SK-N-SH treated with all-trans-retinoic acid at 6 μM for 48 hours (cell line): ENCODE measurements around the gene SYNE1.

Source experiments
- ATAC-seq: fragments of 200-7000 bp; cut with Tn5 transposase; 3 replicates; pipeline ENCODE4 v1.9.1; 2020; ENCODE audit warnings: mild to moderate bottlenecking, moderate library complexity
- ARNTL ChIP-seq: fragments of 450-650 bp; formaldehyde crosslinking; IDR thresholded peaks from 2 replicates; pipeline ENCODE4 v1.5.0; 2020; ENCODE audit warnings: low read depth, mild to moderate bottlenecking, moderate library complexity, borderline replicate concordance
- BACH2 ChIP-seq: fragments of 250-450 bp; sonication (Bioruptor Pico); IDR thresholded peaks from 2 replicates; pipeline ENCODE4 v1.9.0; 2021; ENCODE audit warnings: mild to moderate bottlenecking, borderline replicate concordance
- CSDC2 ChIP-seq: fragments of 250-450 bp; sonication (Bioruptor Pico); IDR thresholded peaks from 2 replicates; pipeline ENCODE4 v1.5.0; 2020; ENCODE audit warnings: mild to moderate bottlenecking, moderate library complexity
- GLIS3 ChIP-seq: fragments of 250-450 bp; sonication (Bioruptor Pico); IDR thresholded peaks from 2 replicates; pipeline ENCODE4 v1.5.0; 2020; ENCODE audit warnings: mild to moderate bottlenecking, moderate library complexity
- ISL1 ChIP-seq: fragments of 250-450 bp; sonication (Bioruptor Pico); IDR thresholded peaks from 2 replicates; pipeline ENCODE4 v2.1.2; 2022; ENCODE audit warnings: mild to moderate bottlenecking, moderate library complexity
- OSR1 ChIP-seq: fragments of 250-450 bp; sonication (Bioruptor Pico); IDR thresholded peaks from 2 replicates; pipeline ENCODE4 v1.8.0; 2022; ENCODE audit warnings: moderate library complexity, mild to moderate bottlenecking, inconsistent platforms
- RARB ChIP-seq: fragments of 250-450 bp; sonication (Bioruptor Pico); IDR thresholded peaks from 2 replicates; pipeline ENCODE4 v1.8.0; 2021; ENCODE audit warnings: mild to moderate bottlenecking, moderate library complexity
- TCF4 ChIP-seq: fragments of 250-450 bp; sonication (Bioruptor Pico); IDR thresholded peaks from 2 replicates; pipeline ENCODE4 v1.8.0; 2021; ENCODE audit warnings: mild to moderate bottlenecking, moderate library complexity, borderline replicate concordance
- TOX ChIP-seq: fragments of 250-450 bp; sonication (Bioruptor Pico); IDR thresholded peaks from 2 replicates; pipeline ENCODE4 v1.8.0; 2021; ENCODE audit warnings: mild to moderate bottlenecking, moderate library complexity, borderline replicate concordance
- ZC3H10 ChIP-seq: fragments of 250-450 bp; sonication (Bioruptor Pico); IDR thresholded peaks from 2 replicates; pipeline ENCODE4 v1.5.1; 2021; ENCODE audit warnings: mild to moderate bottlenecking, moderate library complexity
- ZFP3 ChIP-seq: fragments of 250-450 bp; sonication (Bioruptor Pico); IDR thresholded peaks from 2 replicates; pipeline ENCODE4 v1.5.0; 2020; ENCODE audit warnings: mild to moderate bottlenecking, moderate library complexity
- ZFP30 ChIP-seq: fragments of 450-650 bp; formaldehyde crosslinking; IDR thresholded peaks from 2 replicates; pipeline ENCODE4 v1.5.0; 2022; ENCODE audit warnings: mild to moderate bottlenecking, moderate library complexity
- ZNF565 ChIP-seq: fragments of 450-650 bp; formaldehyde crosslinking; conservative IDR thresholded peaks from 2 replicates; pipeline ENCODE4 v1.5.0; 2020; ENCODE audit warnings: low read depth, mild to moderate bottlenecking, moderate library complexity
- ZNF70 ChIP-seq: fragments of 450-650 bp; formaldehyde crosslinking; IDR thresholded peaks from 2 replicates; pipeline ENCODE4 v1.5.0; 2020; ENCODE audit warnings: mild to moderate bottlenecking, moderate library complexity
- ZNF8 ChIP-seq: fragments of 450-650 bp; formaldehyde crosslinking; IDR thresholded peaks from 2 replicates; pipeline ENCODE4 v1.5.0; 2020; ENCODE audit warnings: mild to moderate bottlenecking, moderate library complexity
- TF ChIP-seq, protein P1 (sequence below): fragments of 250-450 bp; sonication (Bioruptor Pico); IDR thresholded peaks from 2 replicates; pipeline ENCODE4 v1.8.0; 2021; ENCODE audit warnings: low read depth, mild to moderate bottlenecking, moderate library complexity, borderline replicate concordance
- TF ChIP-seq, protein P2 (sequence below): fragments of 250-450 bp; sonication (Bioruptor Pico); IDR thresholded peaks from 2 replicates; pipeline ENCODE4 v1.8.0; 2020; ENCODE audit warnings: mild to moderate bottlenecking, moderate library complexity, borderline replicate concordance
- TF ChIP-seq, protein P3 (sequence below): fragments of 250-450 bp; sonication (Bioruptor Pico); IDR thresholded peaks from 2 replicates; pipeline ENCODE4 v1.5.0; 2020; ENCODE audit warnings: mild to moderate bottlenecking, moderate library complexity
- TF ChIP-seq, protein P4 (sequence below): fragments of 250-450 bp; sonication (Bioruptor Pico); IDR thresholded peaks from 2 replicates; pipeline ENCODE4 v1.5.1; 2021; ENCODE audit warnings: mild to moderate bottlenecking, moderate library complexity

Gene SYNE1

DNA sequence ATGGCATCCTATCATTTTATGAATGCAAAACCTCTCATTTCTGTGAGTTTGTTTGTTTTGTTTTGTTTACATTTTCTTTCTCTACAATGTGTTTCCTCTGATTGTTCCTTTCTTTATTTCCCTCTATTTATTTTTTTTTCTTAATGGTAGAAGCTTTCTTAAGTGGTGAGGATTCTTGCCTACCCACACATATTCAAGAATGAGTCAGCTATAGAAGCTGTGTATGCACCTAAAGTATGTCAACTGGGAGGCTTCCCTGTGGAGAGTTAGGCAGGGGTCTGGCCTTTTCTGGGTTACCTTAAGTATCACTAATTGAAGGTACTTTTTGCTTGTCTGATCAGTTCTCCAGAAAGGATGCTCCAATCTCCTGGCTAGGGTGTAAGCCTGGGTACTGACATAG, 475.7 kb downstream of the SYNE1 start:
- ATAC-seq: peak; percentile 47; the same call in 2 of the 3 replicates
- TF ChIP-seq BACH2: no peak
- TF ChIP-seq ARNTL (CRISPR knock-in tag): no peak

DNA sequence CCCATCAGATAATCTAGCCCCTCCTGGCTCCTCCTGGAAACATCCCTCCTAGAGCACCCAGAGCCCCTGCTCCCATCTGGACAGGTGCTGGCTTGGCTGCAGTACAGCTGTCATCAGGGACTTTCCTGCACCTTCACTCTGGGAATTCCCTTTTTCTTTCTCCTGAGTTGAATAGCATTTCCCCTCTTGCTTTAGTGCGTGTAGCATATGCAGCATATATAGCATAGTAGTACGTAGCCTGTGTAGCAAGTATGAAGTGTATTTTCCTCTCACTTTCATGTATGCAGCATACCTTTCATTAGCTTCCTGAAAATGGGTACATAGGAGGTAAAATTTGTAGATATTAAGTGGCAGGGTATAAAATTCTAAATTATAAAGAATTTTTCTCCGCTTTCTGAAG, 476.8 kb downstream of the SYNE1 start:
- TF ChIP-seq TOX (no peak), RARB (CRISPR knock-in tag) (no peak), OSR1 (CRISPR knock-in tag) (no peak), CSDC2 (CRISPR knock-in tag) (no peak), ZC3H10 (CRISPR knock-in tag) (no peak), TCF4 (CRISPR knock-in tag) (no peak), GLIS3 (no peak), ZNF8 (CRISPR knock-in tag) (no peak), ZFP30 (CRISPR knock-in tag) (no peak), ZNF70 (CRISPR knock-in tag) (no peak), ZNF565 (CRISPR knock-in tag) (no peak)
- TF ChIP-seq, protein P1, sequence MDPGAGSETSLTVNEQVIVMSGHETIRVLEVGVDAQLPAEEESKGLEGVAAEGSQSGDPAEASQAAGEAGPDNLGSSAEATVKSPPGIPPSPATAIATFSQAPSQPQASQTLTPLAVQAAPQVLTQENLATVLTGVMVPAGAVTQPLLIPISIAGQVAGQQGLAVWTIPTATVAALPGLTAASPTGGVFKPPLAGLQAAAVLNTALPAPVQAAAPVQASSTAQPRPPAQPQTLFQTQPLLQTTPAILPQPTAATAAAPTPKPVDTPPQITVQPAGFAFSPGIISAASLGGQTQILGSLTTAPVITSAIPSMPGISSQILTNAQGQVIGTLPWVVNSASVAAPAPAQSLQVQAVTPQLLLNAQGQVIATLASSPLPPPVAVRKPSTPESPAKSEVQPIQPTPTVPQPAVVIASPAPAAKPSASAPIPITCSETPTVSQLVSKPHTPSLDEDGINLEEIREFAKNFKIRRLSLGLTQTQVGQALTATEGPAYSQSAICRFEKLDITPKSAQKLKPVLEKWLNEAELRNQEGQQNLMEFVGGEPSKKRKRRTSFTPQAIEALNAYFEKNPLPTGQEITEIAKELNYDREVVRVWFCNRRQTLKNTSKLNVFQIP (CRISPR knock-in tag): no peak
- TF ChIP-seq, protein P2, sequence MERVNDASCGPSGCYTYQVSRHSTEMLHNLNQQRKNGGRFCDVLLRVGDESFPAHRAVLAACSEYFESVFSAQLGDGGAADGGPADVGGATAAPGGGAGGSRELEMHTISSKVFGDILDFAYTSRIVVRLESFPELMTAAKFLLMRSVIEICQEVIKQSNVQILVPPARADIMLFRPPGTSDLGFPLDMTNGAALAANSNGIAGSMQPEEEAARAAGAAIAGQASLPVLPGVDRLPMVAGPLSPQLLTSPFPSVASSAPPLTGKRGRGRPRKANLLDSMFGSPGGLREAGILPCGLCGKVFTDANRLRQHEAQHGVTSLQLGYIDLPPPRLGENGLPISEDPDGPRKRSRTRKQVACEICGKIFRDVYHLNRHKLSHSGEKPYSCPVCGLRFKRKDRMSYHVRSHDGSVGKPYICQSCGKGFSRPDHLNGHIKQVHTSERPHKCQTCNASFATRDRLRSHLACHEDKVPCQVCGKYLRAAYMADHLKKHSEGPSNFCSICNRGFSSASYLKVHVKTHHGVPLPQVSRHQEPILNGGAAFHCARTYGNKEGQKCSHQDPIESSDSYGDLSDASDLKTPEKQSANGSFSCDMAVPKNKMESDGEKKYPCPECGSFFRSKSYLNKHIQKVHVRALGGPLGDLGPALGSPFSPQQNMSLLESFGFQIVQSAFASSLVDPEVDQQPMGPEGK (CRISPR knock-in tag): no peak
- TF ChIP-seq, protein P3, sequence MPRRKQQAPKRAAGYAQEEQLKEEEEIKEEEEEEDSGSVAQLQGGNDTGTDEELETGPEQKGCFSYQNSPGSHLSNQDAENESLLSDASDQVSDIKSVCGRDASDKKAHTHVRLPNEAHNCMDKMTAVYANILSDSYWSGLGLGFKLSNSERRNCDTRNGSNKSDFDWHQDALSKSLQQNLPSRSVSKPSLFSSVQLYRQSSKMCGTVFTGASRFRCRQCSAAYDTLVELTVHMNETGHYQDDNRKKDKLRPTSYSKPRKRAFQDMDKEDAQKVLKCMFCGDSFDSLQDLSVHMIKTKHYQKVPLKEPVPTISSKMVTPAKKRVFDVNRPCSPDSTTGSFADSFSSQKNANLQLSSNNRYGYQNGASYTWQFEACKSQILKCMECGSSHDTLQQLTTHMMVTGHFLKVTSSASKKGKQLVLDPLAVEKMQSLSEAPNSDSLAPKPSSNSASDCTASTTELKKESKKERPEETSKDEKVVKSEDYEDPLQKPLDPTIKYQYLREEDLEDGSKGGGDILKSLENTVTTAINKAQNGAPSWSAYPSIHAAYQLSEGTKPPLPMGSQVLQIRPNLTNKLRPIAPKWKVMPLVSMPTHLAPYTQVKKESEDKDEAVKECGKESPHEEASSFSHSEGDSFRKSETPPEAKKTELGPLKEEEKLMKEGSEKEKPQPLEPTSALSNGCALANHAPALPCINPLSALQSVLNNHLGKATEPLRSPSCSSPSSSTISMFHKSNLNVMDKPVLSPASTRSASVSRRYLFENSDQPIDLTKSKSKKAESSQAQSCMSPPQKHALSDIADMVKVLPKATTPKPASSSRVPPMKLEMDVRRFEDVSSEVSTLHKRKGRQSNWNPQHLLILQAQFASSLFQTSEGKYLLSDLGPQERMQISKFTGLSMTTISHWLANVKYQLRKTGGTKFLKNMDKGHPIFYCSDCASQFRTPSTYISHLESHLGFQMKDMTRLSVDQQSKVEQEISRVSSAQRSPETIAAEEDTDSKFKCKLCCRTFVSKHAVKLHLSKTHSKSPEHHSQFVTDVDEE (CRISPR knock-in tag): no peak
- ATAC-seq: no peak

DNA sequence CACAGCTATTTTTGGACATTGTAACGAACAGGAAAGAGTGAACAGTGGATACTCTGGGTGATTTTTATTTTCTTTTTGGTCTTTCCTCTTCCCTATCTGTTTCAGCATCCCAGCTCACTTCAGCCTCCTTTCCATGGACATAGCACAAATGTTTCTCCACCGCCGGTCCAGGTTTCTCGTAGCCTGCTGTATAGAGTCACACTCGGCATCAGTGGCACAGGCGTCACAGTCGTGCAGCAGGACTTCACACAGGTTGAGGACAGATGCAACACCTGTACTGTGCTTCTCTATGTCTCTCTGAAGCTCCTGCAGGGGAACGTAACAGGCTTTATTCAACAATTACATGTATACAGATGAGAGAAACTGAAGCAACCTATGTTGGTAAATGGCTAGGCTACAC, 481.4 kb downstream of the SYNE1 start:
- TF ChIP-seq, protein P4, sequence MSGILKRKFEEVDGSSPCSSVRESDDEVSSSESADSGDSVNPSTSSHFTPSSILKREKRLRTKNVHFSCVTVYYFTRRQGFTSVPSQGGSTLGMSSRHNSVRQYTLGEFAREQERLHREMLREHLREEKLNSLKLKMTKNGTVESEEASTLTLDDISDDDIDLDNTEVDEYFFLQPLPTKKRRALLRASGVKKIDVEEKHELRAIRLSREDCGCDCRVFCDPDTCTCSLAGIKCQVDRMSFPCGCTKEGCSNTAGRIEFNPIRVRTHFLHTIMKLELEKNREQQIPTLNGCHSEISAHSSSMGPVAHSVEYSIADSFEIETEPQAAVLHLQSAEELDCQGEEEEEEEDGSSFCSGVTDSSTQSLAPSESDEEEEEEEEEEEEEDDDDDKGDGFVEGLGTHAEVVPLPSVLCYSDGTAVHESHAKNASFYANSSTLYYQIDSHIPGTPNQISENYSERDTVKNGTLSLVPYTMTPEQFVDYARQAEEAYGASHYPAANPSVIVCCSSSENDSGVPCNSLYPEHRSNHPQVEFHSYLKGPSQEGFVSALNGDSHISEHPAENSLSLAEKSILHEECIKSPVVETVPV: no peak
- no peak for TF ChIP-seq ISL1
- TF ChIP-seq OSR1 (CRISPR knock-in tag): no peak
- no peak for TF ChIP-seq TOX
- TF ChIP-seq ZFP30 (CRISPR knock-in tag): no peak
- no peak for TF ChIP-seq ZNF70 (CRISPR knock-in tag)
- no peak for TF ChIP-seq BACH2
- TF ChIP-seq, protein P2 (CRISPR knock-in tag): no peak
- TF ChIP-seq RARB (CRISPR knock-in tag): no peak
- no peak for TF ChIP-seq TCF4 (CRISPR knock-in tag)
- TF ChIP-seq ZFP3: no peak
- no peak for TF ChIP-seq CSDC2 (CRISPR knock-in tag)
- ATAC-seq: no peak
